NCI-H1105 treated with DMSO at 0.1 percent for 48 hours (cell line): ENCODE results near the gene CDH4.
"Not testable (repeated sequence)": the region's sequence is repeated elsewhere in the genome, so short reads cannot be mapped to it uniquely, and the experiment has no call there.

Source experiments
- DNase-seq: peaks from one replicate; lab custom pipeline; 2025; lab: John Stamatoyannopoulos, UW

Gene CDH4

GRCh38 chr20:61964675-61965605 lies 712.9 kb downstream of the CDH4 start:
- no peak for DNase-seq

GRCh38 chr20:61965606-61966491 lies 713.8 kb downstream of the CDH4 start:
- DNase-seq, result no peak

GRCh38 chr20:61966492-61967244 lies 714.6 kb downstream of the CDH4 start:
- no peak for DNase-seq

GRCh38 chr20:61967300-61967699 lies 715.2 kb downstream of the CDH4 start:
- DNase-seq, result no peak

- DNase-seq, result no peak
These were observed 716.2 kb downstream of the CDH4 start for GRCh38 chr20:61968036-61968810.

- no peak for DNase-seq
These were observed 716.9 kb downstream of the CDH4 start for GRCh38 chr20:61968932-61969331.

- no peak for DNase-seq
These were observed 717.7 kb downstream of the CDH4 start for GRCh38 chr20:61969806-61970205.

GRCh38 chr20:61970357-61970756 lies 718.3 kb downstream of the CDH4 start:
- no peak for DNase-seq

- DNase-seq, result not testable (repeated sequence)
These were observed 719.5 kb downstream of the CDH4 start for GRCh38 chr20:61971595-61971994.

- DNase-seq, result no peak
These were observed 720.8 kb downstream of the CDH4 start for GRCh38 chr20:61972636-61973508.

GRCh38 chr20:61973515-61974356 lies 721.7 kb downstream of the CDH4 start:
- no peak for DNase-seq

GRCh38 chr20:61974357-61974665 lies 722.2 kb downstream of the CDH4 start:
- no peak for DNase-seq

- DNase-seq, result no peak
These were observed 723.5 kb downstream of the CDH4 start for GRCh38 chr20:61975407-61976129.

GRCh38 chr20:61976263-61976643 lies 724.2 kb downstream of the CDH4 start:
- no peak for DNase-seq

GRCh38 chr20:61976644-61977418 lies 724.8 kb downstream of the CDH4 start:
- no peak for DNase-seq

- DNase-seq, result no peak
These were observed 725.3 kb downstream of the CDH4 start for GRCh38 chr20:61977419-61977786.

- no peak for DNase-seq
These were observed 726.4 kb downstream of the CDH4 start for GRCh38 chr20:61978491-61978890.

- DNase-seq, result no peak
These were observed 727.0 kb downstream of the CDH4 start for GRCh38 chr20:61979090-61979489.
